Keratinocyte (primary cell): Measurements from ENCODE around the gene S100A12. TPM values are rescaled to one million over a fixed set of nuclear protein-coding genes. Genes with fewer than 3 reads are reported as not detected.

Experiments used
- DNase-seq: peaks from one replicate; pipeline ENCODE4 v3.0.0-alpha.2; 2011; ENCODE audit warnings: low read depth, missing footprints, low spot score
- FAIRE-seq: peaks from 2 replicates; lab custom pipeline; 2011; peaks lifted over from hg19 to GRCh38; lab: Jason Lieb, UNC
- H2AFZ ChIP-seq: 2 replicates; pipeline ENCODE4 v1.6.0; 2012; ENCODE audit warnings: low read length, control low read depth, inconsistent platforms; ENCODE audit not compliant: control insufficient read depth
- H3K27ac ChIP-seq: 2 replicates; pipeline ENCODE4 v1.5.1; 2011; ENCODE audit warnings: low read length; ENCODE audit not compliant: control insufficient read depth, insufficient read depth
- H3K27me3 ChIP-seq: 3 replicates; pipeline ENCODE4 v1.6.0; 2011; ENCODE audit warnings: low read length; ENCODE audit not compliant: control insufficient read depth, insufficient read depth; ENCODE audit errors: extremely low read depth
- H3K36me3 ChIP-seq, 2 experiments: 2 replicates in 1 of 2; 3 replicates in 1 of 2; pipeline ENCODE4 v1.5.1; 2011; ENCODE audit warnings: low read length in 2 of 2, mild to moderate bottlenecking in 1 of 2; ENCODE audit not compliant: control insufficient read depth in 2 of 2, insufficient read depth in 2 of 2; ENCODE audit errors: extremely low read depth in 1 of 2
- H3K4me1 ChIP-seq: 3 replicates; pipeline ENCODE4 v1.5.1; 2011; ENCODE audit warnings: low read length; ENCODE audit not compliant: control insufficient read depth, insufficient read depth; ENCODE audit errors: extremely low read depth
- H3K4me2 ChIP-seq: 3 replicates; pipeline ENCODE4 v1.6.0; 2011; ENCODE audit warnings: low read depth, low read length; ENCODE audit not compliant: control insufficient read depth, insufficient read depth; ENCODE audit errors: extremely low read depth
- H3K4me3 ChIP-seq, 3 experiments: fragments of 200-600 bp in 1 of 3; sonication (generic) in 1 of 3; 2 replicates in 2 of 3; 3 replicates in 1 of 3; pipeline ENCODE4 v1.5.1; 2011 to 2016; ENCODE audit warnings: low read length in 3 of 3, mild to moderate bottlenecking in 3 of 3, control low read depth in 2 of 3, inconsistent platforms in 1 of 3, low read depth in 1 of 3, mixed read lengths in 1 of 3, mixed run types in 1 of 3, moderate library complexity in 1 of 3; ENCODE audit not compliant: control insufficient read depth in 2 of 3, insufficient read depth in 2 of 3; ENCODE audit errors: extremely low read depth in 1 of 3
- H3K79me2 ChIP-seq: 2 replicates; pipeline ENCODE4 v1.6.0; 2012; ENCODE audit warnings: low read length; ENCODE audit not compliant: control insufficient read depth, insufficient read depth
- H3K9ac ChIP-seq: 3 replicates; pipeline ENCODE4 v1.6.0; 2011; ENCODE audit warnings: low read length; ENCODE audit not compliant: control insufficient read depth, insufficient read depth; ENCODE audit errors: extremely low read depth
- H3K9me1 ChIP-seq: 3 replicates; pipeline ENCODE4 v1.6.0; 2011; ENCODE audit warnings: low read length; ENCODE audit not compliant: control insufficient read depth, insufficient read depth; ENCODE audit errors: extremely low read depth
- H3K9me3 ChIP-seq: 2 replicates; pipeline ENCODE4 v1.5.1; 2012; ENCODE audit warnings: low read depth, low read length; ENCODE audit not compliant: control insufficient read depth
- H4K20me1 ChIP-seq: 3 replicates; pipeline ENCODE4 v1.6.0; 2011; ENCODE audit warnings: low read length; ENCODE audit not compliant: control insufficient read depth, insufficient read depth; ENCODE audit errors: extremely low read depth
- EZH2 ChIP-seq: IDR thresholded peaks from one replicate; pipeline ENCODE4 v1.6.1; 2012; ENCODE audit warnings: inconsistent platforms, mild to moderate bottlenecking, low read length, moderate library complexity
- dilution Hi-C: fragments of 300-500 bp; cut with MboI; formaldehyde crosslinking; loops from one replicate; pipeline ENCODE4 v1.7.0; 2020; ENCODE audit warnings: low sequenced_read_pairs; ENCODE audit not compliant: extremely low pct_ligation_motif_present
- polyA plus RNA-seq, 5 experiments: library from polyadenylated mRNA; depleted of rRNA in 3 of 5; stranded (reverse) in 3 of 5; stranded (forward) in 1 of 5; unstranded in 1 of 5; fragments of >200 nt; gene quantifications; 1 replicate in 1 of 5; 2 replicates in 3 of 5; 3 replicates in 1 of 5; pipeline versions ENCODE4 v1.2.1 to v1.2.3, GENCODE V29; 2011 to 2012; ENCODE audit warnings: missing spikeins in 2 of 5, low read depth in 1 of 5, low replicate concordance in 1 of 5
- TF ChIP-seq, protein P1 (sequence below), 3 experiments: IDR thresholded peaks in 1 of 3; conservative IDR thresholded peaks in 1 of 3; optimal IDR thresholded peaks in 1 of 3; 2 replicates in 2 of 3; 3 replicates in 1 of 3; pipeline versions ENCODE3 to v1.5.1; 2011; ENCODE audit warnings: low read length in 3 of 3, mild to moderate bottlenecking in 3 of 3, moderate library complexity in 2 of 3, control low read depth in 1 of 3, inconsistent platforms in 1 of 3; ENCODE audit not compliant: insufficient read depth in 2 of 3; ENCODE audit errors: extremely low read depth in 1 of 3

S100A12 gene
- polyA plus RNA-seq, 1 donor (not counting 4 experiments of a cell fraction or from before 2014, with no cell fraction given), result 1.5 TPM

GRCh38 chr1:153341431-153341934, 33.9 kb downstream of the S100A12 start:
- no peaks in the 10 kb centered on the region for H3K36me3 ChIP-seq
- DNase-seq (no peak), FAIRE-seq (no peak)
- no peak overlapping the region for H3K4me3 ChIP-seq
- no peak overlapping the region for H3K27ac ChIP-seq
- H3K9ac ChIP-seq, result no peak overlapping the region
- no peaks in the 10 kb centered on the region for H4K20me1 ChIP-seq
- dilution Hi-C loops, result no loop called here
- H2AFZ ChIP-seq, result no peak overlapping the region
- TF ChIP-seq, protein P1, sequence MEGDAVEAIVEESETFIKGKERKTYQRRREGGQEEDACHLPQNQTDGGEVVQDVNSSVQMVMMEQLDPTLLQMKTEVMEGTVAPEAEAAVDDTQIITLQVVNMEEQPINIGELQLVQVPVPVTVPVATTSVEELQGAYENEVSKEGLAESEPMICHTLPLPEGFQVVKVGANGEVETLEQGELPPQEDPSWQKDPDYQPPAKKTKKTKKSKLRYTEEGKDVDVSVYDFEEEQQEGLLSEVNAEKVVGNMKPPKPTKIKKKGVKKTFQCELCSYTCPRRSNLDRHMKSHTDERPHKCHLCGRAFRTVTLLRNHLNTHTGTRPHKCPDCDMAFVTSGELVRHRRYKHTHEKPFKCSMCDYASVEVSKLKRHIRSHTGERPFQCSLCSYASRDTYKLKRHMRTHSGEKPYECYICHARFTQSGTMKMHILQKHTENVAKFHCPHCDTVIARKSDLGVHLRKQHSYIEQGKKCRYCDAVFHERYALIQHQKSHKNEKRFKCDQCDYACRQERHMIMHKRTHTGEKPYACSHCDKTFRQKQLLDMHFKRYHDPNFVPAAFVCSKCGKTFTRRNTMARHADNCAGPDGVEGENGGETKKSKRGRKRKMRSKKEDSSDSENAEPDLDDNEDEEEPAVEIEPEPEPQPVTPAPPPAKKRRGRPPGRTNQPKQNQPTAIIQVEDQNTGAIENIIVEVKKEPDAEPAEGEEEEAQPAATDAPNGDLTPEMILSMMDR (optimal IDR thresholded peaks at IDR 0.05 in 1 of 3, IDR thresholded peaks at IDR 0.05 in 1 of 3, conservative IDR thresholded peaks at IDR 0.05 in 1 of 3; ENCODE audit: extremely low read depth in 1 of 3, insufficient read depth in 2 of 3, low read length in 3 of 3), result no peak
- no peak for TF ChIP-seq EZH2
- H3K4me1 ChIP-seq, result peaks cover 20% of the 10 kb centered on the region
- H3K9me3 ChIP-seq, result no peaks in the 10 kb centered on the region
- H3K27me3 ChIP-seq, result peaks cover 3% of the 10 kb centered on the region
- H3K79me2 ChIP-seq, result no peaks in the 10 kb centered on the region
- H3K9me1 ChIP-seq, result no peaks in the 10 kb centered on the region
- no peak overlapping the region for H3K4me2 ChIP-seq

DNA sequence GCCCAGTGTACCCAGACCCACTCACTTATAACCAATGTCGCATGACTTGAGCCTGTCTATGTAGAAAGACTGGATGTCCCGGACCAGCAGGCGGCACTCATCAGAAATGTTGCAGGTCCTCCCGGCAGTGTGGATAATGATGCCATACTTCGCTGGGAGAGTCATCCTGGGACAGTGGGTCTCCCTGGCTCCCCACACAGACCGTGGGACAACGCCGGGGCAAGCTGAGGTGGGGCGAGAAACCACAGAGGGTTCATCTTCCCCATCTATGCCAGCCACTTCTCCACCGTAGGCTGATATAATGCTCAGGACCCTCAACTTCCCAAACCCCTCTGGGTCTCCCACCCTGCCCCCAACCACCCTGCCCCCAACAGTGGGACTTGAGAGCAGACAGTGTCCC, 35.1 kb downstream of the S100A12 start:
- FAIRE-seq, result no peak
- no peaks in the 10 kb centered on the region for H3K36me3 ChIP-seq
- no peaks in the 10 kb centered on the region for H3K9me3 ChIP-seq
- H3K27ac ChIP-seq, result no peak overlapping the region
- no peaks in the 10 kb centered on the region for H3K79me2 ChIP-seq
- H3K4me3 ChIP-seq, result no peak overlapping the region
- peaks cover 3% of the 10 kb centered on the region for H3K27me3 ChIP-seq
- no peak overlapping the region for H3K9ac ChIP-seq
- H2AFZ ChIP-seq, result no peak overlapping the region
- no peaks in the 10 kb centered on the region for H4K20me1 ChIP-seq
- no peak for DNase-seq
- dilution Hi-C loops, result no loop called here
- TF ChIP-seq EZH2, result no peak
- TF ChIP-seq, protein P1 (optimal IDR thresholded peaks at IDR 0.05 in 1 of 3, IDR thresholded peaks at IDR 0.05 in 1 of 3, conservative IDR thresholded peaks at IDR 0.05 in 1 of 3; ENCODE audit: extremely low read depth in 1 of 3, insufficient read depth in 2 of 3, low read length in 3 of 3), result no peak
- no peaks in the 10 kb centered on the region for H3K9me1 ChIP-seq
- no peak overlapping the region for H3K4me2 ChIP-seq
- peaks cover 20% of the 10 kb centered on the region for H3K4me1 ChIP-seq
